GM10248 (cell line): ENCODE results near the gene ABHD17B.

Experiments used
- CTCF ChIA-PET: fragments of 300-600 bp; sonication (Branson Sonifier 250); formaldehyde crosslinking; extraction: SDS; loops from one replicate; lab custom pipeline; 2021; ENCODE audit warnings: antibody characterized with exemption; lab: Yijun Ruan, JAX
- POLR2A ChIA-PET: fragments of 350-650 bp; sonication (Branson Sonifier 250); formaldehyde crosslinking; extraction: SDS; loops from one replicate; lab custom pipeline; 2020; ENCODE audit warnings: antibody characterized with exemption; lab: Yijun Ruan, JAX
- DNase-seq: peaks from one replicate; pipeline ENCODE4 v3.0.0; 2012; ENCODE audit errors: extremely low spot score
- TF ChIP-seq, protein P1 (sequence below): IDR thresholded peaks from 2 replicates; pipeline ENCODE4 v1.5.1; 2012; ENCODE audit warnings: mild to moderate bottlenecking, low read depth; ENCODE audit errors: extremely low read depth, missing control alignments, control extremely low read depth

ABHD17B gene

DNA sequence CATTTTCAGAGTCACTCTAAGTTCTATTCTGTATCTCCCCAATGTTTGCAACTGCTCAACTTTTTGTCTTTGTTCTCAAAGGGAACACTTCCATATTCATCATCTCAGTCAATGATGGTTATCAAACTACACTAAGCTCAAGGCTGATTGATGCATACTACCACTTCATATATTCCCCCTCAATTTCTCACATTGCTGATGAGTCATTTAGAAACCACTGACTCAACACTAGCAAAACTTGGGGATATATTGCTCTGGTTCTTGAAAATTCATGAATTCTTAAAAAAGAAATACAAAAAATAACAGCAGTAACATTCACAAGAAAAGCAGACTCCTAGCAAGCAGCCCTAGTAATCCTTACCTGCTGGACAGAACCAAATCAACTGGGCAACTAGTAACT, 52.2 kb downstream of the ABHD17B start:
- CTCF ChIA-PET: interaction anchor here (1.3 to 1.5 kb wide), 2 partner anchors 12 to 27 kb away, joined by 3 read pairs; no protein-coding TSS in a partner anchor
- DNase-seq: peak; percentile 29
- POLR2A ChIA-PET: no interaction called here
- TF ChIP-seq, protein P1, sequence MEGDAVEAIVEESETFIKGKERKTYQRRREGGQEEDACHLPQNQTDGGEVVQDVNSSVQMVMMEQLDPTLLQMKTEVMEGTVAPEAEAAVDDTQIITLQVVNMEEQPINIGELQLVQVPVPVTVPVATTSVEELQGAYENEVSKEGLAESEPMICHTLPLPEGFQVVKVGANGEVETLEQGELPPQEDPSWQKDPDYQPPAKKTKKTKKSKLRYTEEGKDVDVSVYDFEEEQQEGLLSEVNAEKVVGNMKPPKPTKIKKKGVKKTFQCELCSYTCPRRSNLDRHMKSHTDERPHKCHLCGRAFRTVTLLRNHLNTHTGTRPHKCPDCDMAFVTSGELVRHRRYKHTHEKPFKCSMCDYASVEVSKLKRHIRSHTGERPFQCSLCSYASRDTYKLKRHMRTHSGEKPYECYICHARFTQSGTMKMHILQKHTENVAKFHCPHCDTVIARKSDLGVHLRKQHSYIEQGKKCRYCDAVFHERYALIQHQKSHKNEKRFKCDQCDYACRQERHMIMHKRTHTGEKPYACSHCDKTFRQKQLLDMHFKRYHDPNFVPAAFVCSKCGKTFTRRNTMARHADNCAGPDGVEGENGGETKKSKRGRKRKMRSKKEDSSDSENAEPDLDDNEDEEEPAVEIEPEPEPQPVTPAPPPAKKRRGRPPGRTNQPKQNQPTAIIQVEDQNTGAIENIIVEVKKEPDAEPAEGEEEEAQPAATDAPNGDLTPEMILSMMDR: no peak

DNA sequence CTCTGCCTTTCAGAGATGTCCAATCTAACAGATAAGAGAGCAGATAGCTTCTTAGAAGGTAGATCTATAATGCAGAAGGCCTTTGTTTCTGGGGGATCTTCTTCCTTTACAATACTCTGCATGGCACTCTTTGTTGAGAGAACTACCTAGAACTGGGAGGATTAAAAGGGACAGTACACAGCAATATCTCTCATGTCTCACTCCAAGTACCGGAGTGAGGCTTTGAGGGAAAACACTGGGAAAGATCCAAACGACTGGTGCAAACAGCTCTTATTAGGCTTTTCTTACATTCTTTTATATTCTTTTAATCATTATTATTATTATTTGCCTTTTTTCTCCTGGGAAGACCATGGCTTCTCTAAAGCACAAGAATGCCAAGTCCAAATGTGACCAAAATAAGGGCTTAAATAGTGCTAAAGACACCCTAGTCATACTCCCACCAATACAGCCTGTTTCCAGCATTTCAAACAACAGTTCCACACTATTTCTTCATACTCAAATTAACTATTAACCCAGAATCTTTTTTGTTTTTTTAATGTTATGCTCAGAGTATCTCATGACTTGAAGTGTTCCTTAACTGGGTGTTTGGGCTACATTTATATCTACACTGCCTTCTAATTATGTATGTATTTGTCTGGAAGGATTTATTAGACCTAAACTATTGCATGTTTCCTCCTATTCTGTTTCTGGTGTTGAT, 52.7 kb downstream of the ABHD17B start:
- TF ChIP-seq, protein P1: no peak
- no peak for DNase-seq
- ChIA-PET POLR2A (no interaction called here), CTCF (interaction anchor here (1.1 to 1.5 kb wide), 3 partner anchors 9 to 27 kb away, joined by 3 read pairs; no protein-coding TSS in a partner anchor)

DNA sequence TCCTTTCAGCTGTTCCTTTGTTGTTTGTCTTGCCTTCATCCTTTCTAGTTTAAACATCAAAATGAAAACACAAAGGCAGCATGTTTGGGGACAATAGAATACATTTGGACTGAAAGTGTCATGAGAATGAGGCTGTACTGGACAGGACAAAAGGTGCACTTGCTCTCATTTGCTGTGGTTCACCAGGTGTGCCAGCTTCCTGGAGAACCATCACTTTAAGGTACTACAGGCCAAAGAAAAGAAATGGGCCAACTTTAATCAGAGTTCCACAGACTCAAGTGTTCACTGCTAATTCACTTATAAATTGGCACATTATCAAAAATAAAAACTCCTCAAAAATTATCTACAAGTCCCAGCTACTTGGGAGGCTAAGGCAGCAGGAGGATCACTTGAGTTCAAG, 53.8 kb downstream of the ABHD17B start:
- TF ChIP-seq, protein P1: no peak
- DNase-seq: no peak
- CTCF ChIA-PET: interaction anchor here (1.1 to 1.5 kb wide), 2 partner anchors 8 to 23 kb away, joined by 3 read pairs; no protein-coding TSS in a partner anchor
- POLR2A ChIA-PET: no interaction called here

DNA sequence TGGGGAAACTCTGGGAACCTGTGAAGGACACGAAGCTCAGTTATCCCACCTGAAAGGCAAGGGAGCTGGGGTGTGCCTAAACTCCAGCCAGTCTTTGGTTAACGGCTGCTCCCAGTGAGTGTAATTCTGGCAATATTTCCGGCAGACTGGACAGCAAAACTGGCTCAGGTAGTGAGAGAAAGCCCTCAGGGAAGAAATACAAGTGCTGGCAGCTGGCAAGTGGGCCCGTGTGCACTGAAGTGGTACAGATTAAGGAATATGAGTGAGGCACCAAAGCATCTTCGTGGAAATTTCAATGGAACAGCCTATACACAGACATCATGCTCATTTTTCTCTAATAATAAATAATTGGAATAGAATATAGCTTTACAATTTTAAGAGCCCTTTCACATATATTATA, 56.2 kb downstream of the ABHD17B start:
- CTCF ChIA-PET: interaction anchor here (0.7 to 2.1 kb wide), 7 partner anchors 10 to 59 kb away, joined by 3 to 9 read pairs (median 4); no protein-coding TSS in a partner anchor
- TF ChIP-seq, protein P1: no peak
- DNase-seq: no peak
- POLR2A ChIA-PET: no interaction called here

DNA sequence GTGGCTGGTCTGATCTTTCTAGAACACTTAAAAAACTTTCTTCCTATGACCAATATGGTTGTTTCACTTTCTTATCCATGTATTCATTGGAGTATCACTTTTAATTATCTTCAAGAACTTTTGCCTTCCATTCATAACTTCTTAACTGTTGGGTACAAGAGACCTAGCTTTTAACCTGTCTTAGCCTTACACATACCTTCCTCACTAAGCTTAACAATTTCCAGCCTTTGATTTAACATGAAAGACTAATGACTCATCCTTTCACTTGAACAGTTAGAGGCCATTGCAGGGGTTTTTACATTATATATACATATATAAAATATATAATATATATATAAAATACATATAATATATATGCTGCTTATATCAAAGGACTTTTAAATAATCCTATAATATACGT, 57.9 kb downstream of the ABHD17B start:
- TF ChIP-seq, protein P1: no peak
- POLR2A ChIA-PET: no interaction called here
- CTCF ChIA-PET: interaction anchor here (1.4 to 1.6 kb wide), 3 partner anchors 10 to 38 kb away, joined by 4 read pairs; no protein-coding TSS in a partner anchor
- no peak for DNase-seq

DNA sequence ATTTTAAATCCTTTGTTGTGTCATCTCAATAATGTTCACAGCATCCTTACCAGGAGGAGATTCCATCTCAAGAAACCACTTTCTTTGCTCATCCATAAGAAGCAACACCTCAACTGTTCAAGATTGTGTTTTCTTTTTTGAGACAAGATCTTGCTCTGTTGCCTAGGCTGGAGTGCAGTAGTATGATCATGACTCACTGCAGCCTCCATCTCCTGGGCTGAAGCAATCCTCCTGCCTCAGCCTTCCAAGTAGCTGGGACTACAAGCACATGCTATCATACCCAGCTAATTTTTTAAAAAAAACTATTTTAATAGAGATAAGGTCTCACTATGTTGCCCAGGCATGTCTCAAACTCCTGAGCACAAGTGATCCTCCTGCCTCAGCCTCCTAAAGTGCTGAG, 60.0 kb downstream of the ABHD17B start:
- ChIA-PET CTCF (no interaction called here), POLR2A (no interaction called here)
- TF ChIP-seq, protein P1: no peak
- no peak for DNase-seq
